DND-41 (cell line): ENCODE results near the gene BACH2.

Source experiments
- EZH2 ChIP-seq: IDR thresholded peaks from 3 replicates; pipeline ENCODE4 v1.6.1; 2012; ENCODE audit warnings: borderline replicate concordance, low read depth, mild to moderate bottlenecking, moderate library complexity, low read length, inconsistent platforms; ENCODE audit not compliant: severe bottlenecking
- TF ChIP-seq, protein P1 (sequence below): IDR thresholded peaks from 2 replicates; pipeline ENCODE4 v1.5.1; 2012; ENCODE audit warnings: borderline replicate concordance, low read length, moderate library complexity, mild to moderate bottlenecking; ENCODE audit not compliant: poor library complexity, severe bottlenecking; ENCODE audit errors: extremely low read depth

GRCh38 chr6:90126839-90127238 lies 169.8 kb downstream of the BACH2 start:
- TF ChIP-seq, protein P1, sequence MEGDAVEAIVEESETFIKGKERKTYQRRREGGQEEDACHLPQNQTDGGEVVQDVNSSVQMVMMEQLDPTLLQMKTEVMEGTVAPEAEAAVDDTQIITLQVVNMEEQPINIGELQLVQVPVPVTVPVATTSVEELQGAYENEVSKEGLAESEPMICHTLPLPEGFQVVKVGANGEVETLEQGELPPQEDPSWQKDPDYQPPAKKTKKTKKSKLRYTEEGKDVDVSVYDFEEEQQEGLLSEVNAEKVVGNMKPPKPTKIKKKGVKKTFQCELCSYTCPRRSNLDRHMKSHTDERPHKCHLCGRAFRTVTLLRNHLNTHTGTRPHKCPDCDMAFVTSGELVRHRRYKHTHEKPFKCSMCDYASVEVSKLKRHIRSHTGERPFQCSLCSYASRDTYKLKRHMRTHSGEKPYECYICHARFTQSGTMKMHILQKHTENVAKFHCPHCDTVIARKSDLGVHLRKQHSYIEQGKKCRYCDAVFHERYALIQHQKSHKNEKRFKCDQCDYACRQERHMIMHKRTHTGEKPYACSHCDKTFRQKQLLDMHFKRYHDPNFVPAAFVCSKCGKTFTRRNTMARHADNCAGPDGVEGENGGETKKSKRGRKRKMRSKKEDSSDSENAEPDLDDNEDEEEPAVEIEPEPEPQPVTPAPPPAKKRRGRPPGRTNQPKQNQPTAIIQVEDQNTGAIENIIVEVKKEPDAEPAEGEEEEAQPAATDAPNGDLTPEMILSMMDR: no peak
- TF ChIP-seq EZH2: no peak
